K562 (cell line): ENCODE data around the gene ARL8A. TPM values are rescaled to one million over a fixed set of nuclear protein-coding genes. Genes with fewer than 3 reads are reported as not detected.

Experiments
- ATAC-seq: fragments of 200-7000 bp; cut with Tn5 transposase; 3 replicates; pipeline ENCODE4 v1.9.1; 2020; ENCODE audit warnings: moderate library complexity
- BruUV-seq: library from RNA; stranded (reverse); fragments of 400-500 nt; replicated peaks from 2 replicates; lab custom pipeline; 2021; lab: Mats Ljungman, UMichigan
- CTCF ChIA-PET: fragments of 300-600 bp; formaldehyde crosslinking; extraction: SDS; loops from one replicate; lab custom pipeline; 2021; ENCODE audit warnings: low intra/inter-chr PET ratio; lab: Yijun Ruan, JAX
- POLR2A ChIA-PET: fragments of 300-600, 350-650 bp; sonication (Branson Sonifier 250); formaldehyde crosslinking; extraction: SDS; loops from one replicate; lab custom pipeline; 2021; ENCODE audit warnings: antibody characterized with exemption, inconsistent platforms; lab: Yijun Ruan, JAX
- DNase-seq, 4 experiments: peaks; one replicate each; pipeline versions ENCODE4 v3.0.0 to v3.0.0-alpha.2; 2011 to 2018; ENCODE audit warnings: low spot score in 3 of 4, mixed read lengths in 3 of 4; ENCODE audit errors: extremely low read depth in 1 of 4
- FAIRE-seq: peaks from 2 replicates; lab custom pipeline; 2011; peaks lifted over from hg19 to GRCh38; lab: Jason Lieb, UNC
- H2AFZ ChIP-seq: 2 replicates; pipeline ENCODE4 v1.6.0; 2011; ENCODE audit warnings: low read depth, low read length, control low read depth, inconsistent platforms
- H3K27ac ChIP-seq: fragments of 200-600 bp; 3 replicates; pipeline ENCODE4 v1.8.0; 2011; ENCODE audit warnings: low read depth, mild to moderate bottlenecking, control low read depth, inconsistent platforms, low read length, moderate library complexity, mixed read lengths; ENCODE audit errors: extremely low read depth
- H3K27me3 ChIP-seq, 2 experiments: fragments of 300-600 bp in 1 of 2; 2 replicates in 1 of 2; 3 replicates in 1 of 2; pipeline versions ENCODE4 v1.6.0 to v1.8.0; 2011; ENCODE audit warnings: inconsistent platforms in 2 of 2, low read length in 2 of 2, mild to moderate bottlenecking in 1 of 2, mixed read lengths in 1 of 2, moderate library complexity in 1 of 2; ENCODE audit not compliant: control insufficient read depth in 2 of 2, insufficient read depth in 2 of 2
- H3K36me3 ChIP-seq: fragments of 300-600 bp; 3 replicates; pipeline ENCODE4 v1.8.0; 2011; ENCODE audit warnings: mild to moderate bottlenecking, low read length, inconsistent platforms; ENCODE audit not compliant: control insufficient read depth, insufficient read depth
- H3K4me1 ChIP-seq, 2 experiments: fragments of 200-600 bp in 1 of 2; replicated peaks in 1 of 2; 2 replicates in 1 of 2; 3 replicates in 1 of 2; pipeline versions ENCODE4 v1.5.1 to v1.8.0; 2011; ENCODE audit warnings: inconsistent platforms in 2 of 2, low read length in 2 of 2, mild to moderate bottlenecking in 1 of 2, mixed read lengths in 1 of 2, moderate library complexity in 1 of 2; ENCODE audit not compliant: control insufficient read depth in 2 of 2, insufficient read depth in 2 of 2
- H3K4me2 ChIP-seq: 2 replicates; pipeline ENCODE4 v1.6.1; 2011; ENCODE audit warnings: low read length, control low read depth, inconsistent platforms, mixed read lengths; ENCODE audit not compliant: insufficient read depth
- H3K4me3 ChIP-seq: fragments of 200-600 bp; sonication (generic), shearing (Covaris generic); 2 replicates; pipeline ENCODE4 v1.5.1; 2016; ENCODE audit warnings: control low read depth, inconsistent platforms
- H3K79me2 ChIP-seq: fragments of 200-600 bp; 3 replicates; pipeline ENCODE4 v1.8.0; 2011; ENCODE audit warnings: low read length, inconsistent platforms; ENCODE audit not compliant: control insufficient read depth, insufficient read depth
- H3K9ac ChIP-seq, 2 experiments: 2 replicates each; pipeline versions ENCODE4 v1.6.0 to v1.6.1; 2011; ENCODE audit warnings: low read depth in 2 of 2, low read length in 2 of 2, control low read depth in 1 of 2, inconsistent platforms in 1 of 2, mild to moderate bottlenecking in 1 of 2, mixed read lengths in 1 of 2; ENCODE audit not compliant: insufficient read depth in 1 of 2
- H3K9me1 ChIP-seq: one replicate; pipeline ENCODE4 v1.6.0; 2011; ENCODE audit warnings: inconsistent platforms, mild to moderate bottlenecking, low read length, moderate library complexity; ENCODE audit not compliant: control insufficient read depth, insufficient read depth
- H3K9me3 ChIP-seq: replicated peaks from 2 replicates; pipeline ENCODE4 v1.5.1; 2011; ENCODE audit warnings: low read depth, low read length, inconsistent platforms; ENCODE audit not compliant: control insufficient read depth, insufficient read depth
- H4K20me1 ChIP-seq: replicated peaks from 2 replicates; pipeline ENCODE4 v1.6.1; 2011; ENCODE audit warnings: low read length, inconsistent platforms, mixed read lengths; ENCODE audit not compliant: control insufficient read depth, insufficient read depth
- COPS2 ChIP-seq: fragments of 450-650 bp; conservative IDR thresholded peaks from 2 replicates; pipeline ENCODE4 v1.6.1; 2016; ENCODE audit warnings: mild to moderate bottlenecking, moderate library complexity
- GATAD2A ChIP-seq: fragments of 450-650 bp; IDR thresholded peaks from 2 replicates; pipeline ENCODE4 v1.6.1; 2017
- MYNN ChIP-seq, 2 experiments: sonication (generic); formaldehyde crosslinking in 1 of 2; IDR thresholded peaks; 2 replicates each; pipeline versions ENCODE4 v1.5.0 to v1.6.1; 2016 to 2020; ENCODE audit warnings: antibody characterized with exemption in 1 of 2, missing genetic modification reagents in 1 of 2
- NEUROD1 ChIP-seq: fragments of 150-350 bp; IDR thresholded peaks from 2 replicates; pipeline ENCODE4 v1.6.1; 2014; ENCODE audit warnings: borderline replicate concordance, low read length, low read depth; ENCODE audit not compliant: partially characterized antibody
- NFIC ChIP-seq: fragments of 450-650 bp; IDR thresholded peaks from 2 replicates; pipeline ENCODE4 v1.6.1; 2017; ENCODE audit warnings: mild to moderate bottlenecking, inconsistent platforms
- POLR2G ChIP-seq: fragments of 200-400 bp; formaldehyde crosslinking; IDR thresholded peaks from 2 replicates; pipeline ENCODE4 v1.6.1; 2017; ENCODE audit warnings: low read depth, mild to moderate bottlenecking, antibody characterized with exemption, low read length, moderate library complexity
- REST ChIP-seq, 2 experiments: fragments of 450-650 bp; formaldehyde crosslinking in 1 of 2; IDR thresholded peaks; 2 replicates each; pipeline versions ENCODE4 v1.4.0 to v1.6.1; 2014 to 2020; ENCODE audit warnings: mild to moderate bottlenecking in 2 of 2, borderline replicate concordance in 1 of 2, low read depth in 1 of 2
- TOE1 ChIP-seq, 2 experiments: fragments of 450-650 bp in 1 of 2; sonication (generic) in 1 of 2; formaldehyde crosslinking in 1 of 2; IDR thresholded peaks; 2 replicates each; pipeline versions ENCODE4 v1.7.1 to v1.8.0; 2016 to 2022; ENCODE audit warnings: borderline replicate concordance in 2 of 2, mild to moderate bottlenecking in 2 of 2, antibody characterized with exemption in 1 of 2, inconsistent platforms in 1 of 2, low read depth in 1 of 2, missing genetic modification reagents in 1 of 2, moderate library complexity in 1 of 2
- USF2 ChIP-seq: sonication (generic); formaldehyde crosslinking; IDR thresholded peaks from 2 replicates; pipeline ENCODE4 v1.5.0; 2020; ENCODE audit warnings: missing genetic modification reagents
- XRCC5 ChIP-seq: fragments of 200-400 bp; formaldehyde crosslinking; IDR thresholded peaks from 2 replicates; pipeline ENCODE4 v1.6.1; 2017; ENCODE audit warnings: low read depth, mild to moderate bottlenecking, low read length
- WGBS: fragments of 100-300 bp; shearing (Covaris generic); methylation state at CpG from one replicate; pipeline ENCODE4 v1.1.6; 2016; ENCODE audit warnings: low coverage, mixed read lengths; ENCODE audit not compliant: insufficient coverage; ENCODE audit errors: missing lambda C conversion rate; 5-methylcytosine and 5-hydroxymethylcytosine counted together
- in situ Hi-C: fragments of 300-500 bp; cut with MboI; formaldehyde crosslinking; loops from 4 replicates; pipeline ENCODE4 v1.15.0; 2018; ENCODE audit warnings: inconsistent platforms, mixed read lengths
- intact Hi-C: fragments of 100-400 bp; cut with micrococcal nuclease; formaldehyde crosslinking; loops from 2 replicates; pipeline ENCODE4 v1.14.2; 2022
- polyA plus RNA-seq, 8 experiments: library from polyadenylated mRNA; depleted of rRNA in 4 of 8; stranded (reverse) in 5 of 8; unstranded in 3 of 8; fragments of >200 nt; fragmentation: Nextera tagmentation in 2 of 8; fragmentation: Illumina TruSeq in 1 of 8; extraction: Ambion mirVana in 2 of 8; extraction: Trizol in 1 of 8; gene quantifications; 2 replicates each; pipeline versions ENCODE4 v1.2.1 to v1.2.3, GENCODE V29; 2011 to 2014; ENCODE audit warnings: inconsistent platforms in 1 of 8, missing spikeins in 1 of 8
- total RNA-seq, 7 experiments: library from RNA; depleted of rRNA in 6 of 7; stranded (reverse); fragments of >200 nt in 6 of 7; fragmentation: Illumina TruSeq in 2 of 7; extraction: Trizol in 2 of 7; gene quantifications; 2 replicates each; pipeline versions ENCODE4 v1.2.1 to v1.2.3, GENCODE V29; 2011 to 2021; ENCODE audit warnings: low replicate concordance in 1 of 7

ARL8A gene
- total and polyA plus RNA-seq, 9 of the 15 experiments (the other 6 are each of a cell fraction or from before 2014, with no cell fraction given) = 0.17 to 27.3 (median 15.6) TPM

- Histone ChIP-seq H3K27ac (no peak overlapping the region), H3K4me2 (no peak overlapping the region), H3K36me3 (no peaks in the 10 kb centered on the region), H3K4me1 (peaks cover 0 to 18% of the 10 kb centered on the region in 2 experiments; a peak in 3 of 5 replicates), H3K79me2 (no peaks in the 10 kb centered on the region), H3K27me3 (no peaks in the 10 kb centered on the region; a peak in 1 of 5 replicates), H3K9me1 (peaks cover 5% of the 10 kb centered on the region), H4K20me1 (peaks cover 9% of the 10 kb centered on the region; the same call in 1 of the 2 replicates), H3K9me3 (no peaks in the 10 kb centered on the region), H3K4me3 (no peak overlapping the region), H3K9ac (no peak overlapping the region), H2AFZ (no peak overlapping the region)
- DNase-seq (peak; percentile 86 to 92 (median 90)), FAIRE-seq (peak; percentile 99), ATAC-seq (peak; percentile 87)
- no TSS peak for BruUV-seq
- in situ Hi-C loops (no loop called here), intact Hi-C loops (loop anchor here (1.0 kb wide), 1 partner anchor 30 kb away; no protein-coding TSS in a partner anchor)
- POLR2A ChIA-PET = interaction anchor here (0.7 kb wide), 1 partner anchor 11 kb away, joined by 3 read pairs; no protein-coding TSS in a partner anchor
- CTCF ChIA-PET = interaction anchor here (1.1 to 1.7 kb wide), 2 partner anchors 131 to 534 kb away, joined by 5 to 9 read pairs; no protein-coding TSS in a partner anchor
- WGBS = 11% methylated on average over 18 of the region's 19 CpGs
- TF ChIP-seq REST (IDR thresholded peaks at IDR 0.05; ENCODE audit: borderline replicate concordance) (peak; percentile 34; the same call in 1 of the 2 replicates), REST (CRISPR knock-in tag; IDR thresholded peaks at IDR 0.05; ENCODE audit: low read depth) (no peak), TOE1 (IDR thresholded peaks at IDR 0.05; ENCODE audit: borderline replicate concordance) (no peak), TOE1 (CRISPR knock-in tag; IDR thresholded peaks at IDR 0.05; ENCODE audit: borderline replicate concordance, low read depth) (no peak), XRCC5 (peak; percentile 84), POLR2G (0 out of 2 replicates have a peak, but pooled peaks have one; percentile 31), MYNN (IDR thresholded peaks at IDR 0.05) (0 out of 2 replicates have a peak, but pooled peaks have one; percentile 74), MYNN (CRISPR knock-in tag; IDR thresholded peaks at IDR 0.05) (no peak), USF2 (no peak), NEUROD1 (peak; percentile 65), GATAD2A (peak; percentile 29; the same call in 1 of the 2 replicates), COPS2 (no peak), NFIC (peak; percentile 53)
Observed at GRCh38 chr1:202184750-202185460, 40.4 kb upstream of the ARL8A start.
